HG03565 (cell line): Measurements from ENCODE around the gene TMEM244.
"Not testable (repeated sequence)": the region's sequence is repeated elsewhere in the genome, so short reads cannot be mapped to it uniquely, and the experiment has no call there.

Experiments used
- ATAC-seq: cut with Tn5 transposase; IDR thresholded peaks from one replicate; pipeline ENCODE4 v1.9.1; 2021; ENCODE audit warnings: mild to moderate bottlenecking, moderate library complexity; ENCODE audit not compliant: unreplicated experiment

The TMEM244 gene

DNA sequence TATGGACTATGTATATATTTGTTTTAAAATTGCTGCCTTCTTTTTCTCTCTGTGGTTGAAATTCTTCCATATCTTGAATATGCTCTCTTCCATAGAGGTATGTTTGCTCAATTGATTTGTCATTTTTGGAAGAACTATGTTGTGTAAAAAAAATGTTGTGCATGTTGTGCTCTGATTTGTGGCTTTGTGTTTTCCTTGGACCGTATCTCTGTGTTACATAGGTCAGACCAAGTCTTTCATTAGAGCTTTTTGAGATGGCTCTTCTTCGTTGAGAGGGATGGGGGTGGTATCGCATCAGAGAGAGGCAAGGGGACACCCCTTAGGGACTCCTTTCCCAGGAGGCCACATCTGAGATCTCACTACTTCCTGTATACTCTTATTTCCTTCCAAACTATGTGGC is 43.8 kb downstream of the TMEM244 start:
- ATAC-seq, result no peak

DNA sequence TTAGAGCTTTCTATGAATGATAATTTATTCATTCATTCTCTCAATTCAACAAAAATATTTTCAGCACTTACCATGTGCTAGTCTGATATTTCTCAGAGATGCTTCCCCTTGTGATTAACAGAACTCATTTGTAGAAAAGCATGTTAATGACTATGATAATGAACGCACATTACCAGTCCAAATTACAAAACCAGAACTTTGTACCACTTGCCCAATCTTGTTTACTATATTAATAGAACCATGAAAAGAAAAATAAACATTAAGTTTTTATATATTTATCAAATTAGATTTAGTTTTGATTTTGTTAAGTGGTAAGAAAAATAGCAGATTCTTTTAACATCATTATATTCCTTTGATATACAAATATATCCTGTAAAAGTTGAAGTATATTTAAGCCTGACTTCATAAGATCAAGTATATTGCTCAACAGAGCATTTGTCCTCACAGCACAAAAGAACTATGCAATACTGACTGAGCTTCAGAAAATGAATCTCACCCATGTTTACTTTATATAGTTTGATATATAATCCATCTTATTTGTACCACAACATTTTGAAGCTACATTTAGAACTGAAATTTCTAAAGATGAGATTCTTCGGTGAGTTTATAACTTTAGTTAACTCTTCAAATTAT is 48.9 kb downstream of the TMEM244 start:
- ATAC-seq, result no peak

DNA sequence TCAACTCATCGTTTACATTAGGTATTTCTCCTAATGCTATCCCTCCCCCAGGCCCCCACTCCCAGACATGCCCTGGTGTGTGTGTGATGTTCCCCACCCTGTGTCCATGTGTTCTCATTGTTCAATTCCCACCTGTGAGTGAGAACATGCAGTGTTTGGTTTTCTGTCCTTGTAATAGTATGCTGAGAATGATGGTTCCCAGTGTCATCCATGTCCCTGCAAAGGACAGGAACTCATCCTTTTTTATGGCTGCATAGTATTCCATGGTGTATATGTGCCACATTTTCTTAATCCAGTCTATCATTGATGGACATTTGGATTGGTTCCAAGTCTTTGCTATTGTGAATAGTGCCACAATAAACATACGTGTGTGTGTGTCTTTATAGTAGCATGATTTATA is 54.0 kb downstream of the TMEM244 start:
- not testable (repeated sequence) for ATAC-seq

DNA sequence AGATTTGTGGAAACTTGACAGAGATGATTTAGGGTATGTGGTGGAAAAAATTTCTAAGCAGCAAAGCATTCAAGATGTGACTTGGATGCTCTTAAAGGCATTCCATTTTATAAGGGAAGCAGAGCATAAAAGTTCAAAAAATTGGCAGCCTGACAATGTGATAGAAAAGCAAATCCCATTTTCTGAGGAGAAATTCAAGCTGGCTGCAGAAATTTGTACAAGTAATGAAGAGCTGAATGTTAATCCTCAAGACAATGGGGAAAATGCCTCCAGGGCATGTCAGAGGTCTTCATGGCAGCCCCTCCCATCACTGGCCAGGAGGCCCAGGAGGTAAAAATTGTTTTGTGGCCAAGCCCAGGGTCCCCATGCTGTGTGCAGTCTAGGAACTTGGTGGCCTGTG is 58.2 kb downstream of the TMEM244 start:
- not testable (repeated sequence) for ATAC-seq

DNA sequence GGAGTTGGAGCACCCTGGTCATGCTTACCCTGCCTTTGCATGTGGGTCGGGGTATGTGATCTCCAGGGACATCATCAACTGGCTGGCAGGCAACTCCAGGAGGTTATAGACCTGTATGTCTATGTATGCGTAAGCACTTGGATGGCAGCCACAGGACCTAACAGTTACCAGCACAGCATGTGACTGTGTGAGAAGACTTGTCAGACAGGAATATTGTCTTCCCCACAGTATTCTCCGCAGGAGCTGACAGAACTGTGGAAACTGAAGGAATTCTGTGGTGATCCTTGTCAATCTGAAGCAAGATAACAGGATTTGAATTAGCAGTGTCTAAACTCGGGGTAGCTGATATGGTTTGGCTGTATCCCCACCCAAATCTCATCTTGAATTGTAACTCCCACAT is 59.2 kb downstream of the TMEM244 start:
- no peak for ATAC-seq

DNA sequence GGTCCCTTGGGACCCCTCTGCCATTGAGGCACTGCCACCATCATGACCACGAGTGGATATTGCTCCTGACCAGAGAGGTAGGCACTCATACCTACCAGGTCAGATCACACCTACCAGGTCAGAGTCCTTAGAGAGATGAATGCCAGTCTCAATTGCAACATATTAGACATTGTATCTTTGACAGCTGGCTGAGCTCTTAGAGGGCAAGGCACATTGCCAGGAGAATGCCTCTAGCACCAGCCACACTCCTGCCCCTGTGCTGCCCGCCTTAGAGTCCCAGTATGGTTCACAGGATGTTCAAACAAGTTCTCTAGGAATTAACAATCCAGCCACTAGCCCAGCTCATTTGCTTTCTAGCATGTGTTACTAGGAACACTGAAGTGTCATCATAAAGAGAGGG is 65.9 kb downstream of the TMEM244 start:
- no peak for ATAC-seq

DNA sequence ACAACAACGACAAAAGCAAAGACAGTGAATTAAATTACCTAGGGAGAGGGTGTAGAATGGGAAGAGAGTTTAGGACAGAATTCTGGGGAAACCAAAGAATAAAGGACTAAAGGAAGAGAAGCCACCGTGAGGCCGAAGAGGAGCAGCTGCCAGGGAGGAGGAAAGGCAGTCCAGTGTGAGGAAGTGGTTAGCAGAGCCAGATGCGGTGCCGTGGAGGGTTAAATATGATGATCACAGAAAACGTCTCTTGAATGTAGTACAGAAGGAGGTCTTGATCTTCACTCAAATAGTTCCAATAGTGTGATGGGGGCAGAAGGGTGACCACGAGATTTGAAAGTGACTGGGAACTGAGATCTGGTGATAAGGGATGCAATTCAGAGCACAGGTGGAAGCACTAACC is 67.7 kb downstream of the TMEM244 start:
- no peak for ATAC-seq

DNA sequence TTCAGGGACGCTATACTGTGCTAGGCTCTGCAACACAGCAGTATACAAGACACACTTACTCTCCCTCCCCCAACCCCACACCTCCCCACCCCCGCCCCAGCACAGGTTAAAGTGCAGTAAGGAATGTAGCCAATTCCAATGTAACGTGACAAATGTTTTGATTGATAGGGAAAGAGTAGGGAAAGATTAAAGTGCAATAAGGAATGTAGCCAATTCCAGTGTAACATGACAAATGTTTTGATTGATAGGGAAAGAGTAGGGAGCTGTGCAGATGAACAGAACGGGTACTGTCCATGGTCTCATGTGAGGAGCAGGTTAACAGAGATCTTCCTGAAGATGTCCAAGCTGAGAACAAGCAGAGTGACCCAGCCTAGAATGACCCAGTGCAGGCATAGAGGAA is 69.1 kb downstream of the TMEM244 start:
- no peak for ATAC-seq

DNA sequence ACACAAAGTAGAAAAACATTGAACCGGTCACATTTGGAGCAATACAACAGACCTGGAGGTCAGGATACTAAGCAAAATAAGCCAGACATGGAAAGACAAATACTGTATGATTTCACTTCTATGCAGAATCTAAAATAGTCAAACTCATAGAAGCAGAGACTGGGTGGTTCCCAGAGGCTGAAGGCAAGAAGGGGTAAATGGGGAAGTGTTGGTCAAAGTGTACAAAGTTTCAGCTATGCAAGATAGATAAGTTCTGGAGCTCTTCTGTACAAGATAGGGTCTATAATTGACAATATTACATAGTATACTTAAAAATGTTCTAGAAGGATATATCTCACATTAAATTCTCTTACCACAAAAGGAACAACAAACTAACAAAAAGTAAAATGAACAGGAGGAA is 70.3 kb downstream of the TMEM244 start:
- no peak for ATAC-seq

DNA sequence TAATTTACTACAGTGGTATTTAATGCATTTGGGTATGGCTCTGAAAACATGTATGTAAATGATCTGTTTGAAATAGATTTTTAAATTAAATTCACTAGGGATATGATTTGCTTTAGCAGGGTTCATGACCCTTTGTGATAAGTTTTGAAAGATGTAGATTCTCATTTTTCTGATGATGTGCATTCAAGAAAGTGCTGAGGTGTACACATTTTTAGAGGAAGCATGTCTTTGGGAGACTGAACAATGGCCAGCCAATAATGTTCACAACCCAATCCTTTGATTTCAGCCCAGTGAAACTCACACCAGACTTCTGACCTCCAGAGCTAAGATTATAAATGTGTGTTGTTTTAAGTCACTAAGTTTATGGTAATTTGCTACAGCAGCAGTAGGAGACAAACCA is 71.1 kb downstream of the TMEM244 start:
- no peak for ATAC-seq

DNA sequence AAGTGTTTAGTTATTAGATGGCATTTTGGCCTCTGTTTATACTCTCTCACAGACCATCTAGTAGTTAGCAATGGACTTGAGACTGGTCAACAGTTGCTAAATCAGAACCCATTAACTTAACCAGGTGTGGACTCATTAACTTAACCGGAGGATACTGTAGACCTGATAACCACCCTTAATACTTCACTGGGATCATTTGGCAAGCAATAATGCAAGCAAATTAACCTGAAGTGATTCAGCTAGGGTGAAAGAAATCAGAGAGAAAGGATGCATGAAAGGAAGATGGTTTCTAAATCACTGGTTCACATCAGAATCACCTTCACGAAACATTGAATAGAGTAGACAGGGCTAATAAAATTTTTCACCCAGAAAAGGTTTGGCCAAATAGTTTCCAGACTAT is 73.3 kb downstream of the TMEM244 start:
- no peak for ATAC-seq

DNA sequence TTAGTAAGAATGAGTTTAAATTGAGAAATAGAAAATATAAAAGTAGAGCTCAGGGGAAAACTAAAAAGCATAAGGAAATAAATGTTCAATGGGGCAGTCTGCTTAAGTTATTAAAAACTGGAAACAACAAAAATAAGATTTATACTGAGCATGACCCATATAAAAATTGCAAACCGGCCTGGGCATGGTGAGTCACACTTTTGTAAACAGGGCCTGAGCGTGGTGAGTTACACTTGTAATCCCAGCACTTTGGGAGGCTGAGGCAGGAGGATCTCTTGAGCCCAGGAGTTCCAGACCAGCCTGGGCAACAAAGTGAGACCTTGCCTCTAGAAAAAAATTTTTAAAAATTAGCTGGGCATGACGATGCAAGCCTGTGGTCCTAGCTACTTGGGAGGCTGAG is 74.6 kb downstream of the TMEM244 start:
- ATAC-seq, result no peak

DNA sequence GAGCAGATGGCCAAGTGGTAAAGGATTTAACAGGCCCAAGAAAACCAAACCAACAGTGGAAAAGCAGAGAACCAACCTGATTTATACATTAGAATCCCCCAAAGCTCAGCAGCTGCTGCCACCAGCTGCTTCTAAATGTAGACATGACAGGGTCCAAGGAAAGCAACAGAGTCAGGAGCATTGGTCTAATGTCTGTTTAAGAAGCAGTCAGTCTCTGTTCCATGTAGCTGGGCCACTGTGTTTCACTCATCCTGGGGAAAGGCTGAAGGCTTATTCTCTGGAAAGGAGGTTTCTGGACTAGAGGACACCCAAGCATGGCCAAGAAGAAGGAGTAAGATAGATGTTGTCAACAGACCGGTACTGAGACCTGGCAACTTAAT is 75.4 kb downstream of the TMEM244 start:
- no peak for ATAC-seq

DNA sequence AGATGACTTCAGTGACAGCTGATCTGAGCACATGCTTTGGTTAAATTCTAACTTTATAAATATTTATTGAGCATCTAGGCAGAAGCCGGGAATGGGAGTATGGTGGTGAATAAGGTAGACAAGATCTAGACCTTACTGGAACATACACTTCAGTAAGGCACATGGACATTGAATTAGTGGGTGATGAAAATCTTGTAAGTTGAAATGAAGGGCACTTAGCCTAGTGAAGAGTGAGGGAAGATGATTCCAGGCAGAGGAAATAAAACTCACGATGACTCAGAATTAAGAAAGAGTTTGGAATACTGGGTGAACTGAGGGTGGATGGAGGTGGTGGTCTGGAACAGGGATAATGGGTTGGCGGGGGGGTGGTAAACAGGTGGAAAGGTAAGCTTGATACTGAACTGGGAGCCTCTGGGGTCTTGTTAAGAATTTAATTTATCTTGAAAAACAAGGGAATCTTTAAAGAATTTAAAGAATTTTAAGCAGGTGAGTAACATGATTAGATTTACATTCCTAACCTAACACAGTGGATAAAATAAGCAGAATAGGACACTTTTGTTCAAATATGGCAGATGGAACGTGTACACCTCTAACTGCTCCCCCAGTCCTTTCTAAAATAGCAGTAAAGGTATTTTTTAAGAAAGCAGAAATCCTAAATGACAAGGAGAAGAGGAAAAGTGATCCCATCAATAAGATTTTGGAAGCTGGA is 75.9 kb downstream of the TMEM244 start:
- no peak for ATAC-seq
